ENCODE data around the gene MAT2A. TPM values are rescaled to one million over a fixed set of nuclear protein-coding genes. Genes with fewer than 3 reads are reported as not detected.
"Not testable (repeated sequence)": the region's sequence is repeated elsewhere in the genome, so short reads cannot be mapped to it uniquely, and the experiment has no call there.

The MAT2A gene
- polyA plus RNA-seq, 10 donors, result 153 to 268 (median 198) TPM

DNA sequence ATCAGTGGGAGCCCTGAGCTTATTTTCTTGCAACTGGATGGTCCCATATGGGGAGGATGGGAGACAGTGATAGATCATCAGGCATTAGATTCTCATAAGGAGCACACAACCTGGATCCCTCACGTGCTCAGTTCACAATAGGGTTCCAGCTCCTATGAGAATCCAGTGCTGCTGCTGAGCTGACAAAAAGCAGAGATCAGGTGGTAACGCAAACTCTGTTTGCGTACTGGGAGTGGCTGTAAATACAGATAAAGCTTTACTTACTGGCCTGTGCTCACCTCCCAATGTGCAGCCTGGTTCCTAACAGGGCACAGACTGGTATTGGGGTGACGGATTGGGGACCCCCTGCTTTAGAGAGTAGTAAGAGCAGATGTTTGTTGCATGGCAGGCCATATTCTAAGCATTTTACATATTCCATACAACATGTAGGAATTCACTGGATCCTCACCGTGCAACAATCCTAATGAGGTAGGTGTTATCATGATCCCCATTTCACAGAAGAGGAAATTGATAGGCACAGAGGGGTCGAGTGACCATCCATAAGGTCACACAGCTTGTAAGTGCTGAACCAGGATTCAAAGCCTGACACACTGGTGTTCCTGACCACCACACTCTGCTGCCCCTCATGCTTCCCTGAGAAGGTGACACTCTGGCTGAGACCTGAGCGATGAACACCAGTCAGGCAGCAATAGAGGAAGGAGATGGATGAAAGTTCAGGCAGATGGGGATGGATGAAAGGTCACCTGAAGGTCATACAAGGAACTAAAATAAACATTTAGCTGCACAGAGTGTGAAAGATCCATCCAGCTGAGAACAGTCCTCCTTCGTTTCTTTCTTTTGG lies 15.7 kb upstream of the MAT2A start:
- no peak for DNase-seq

- DNase-seq, result no peak
Measured at GRCh38 chr2:85523903-85524335, 15.0 kb upstream of the MAT2A start.

GRCh38 chr2:85524336-85524908 lies 14.5 kb upstream of the MAT2A start:
- DNase-seq, result peak in 1 of 3 donors; percentile 62

DNA sequence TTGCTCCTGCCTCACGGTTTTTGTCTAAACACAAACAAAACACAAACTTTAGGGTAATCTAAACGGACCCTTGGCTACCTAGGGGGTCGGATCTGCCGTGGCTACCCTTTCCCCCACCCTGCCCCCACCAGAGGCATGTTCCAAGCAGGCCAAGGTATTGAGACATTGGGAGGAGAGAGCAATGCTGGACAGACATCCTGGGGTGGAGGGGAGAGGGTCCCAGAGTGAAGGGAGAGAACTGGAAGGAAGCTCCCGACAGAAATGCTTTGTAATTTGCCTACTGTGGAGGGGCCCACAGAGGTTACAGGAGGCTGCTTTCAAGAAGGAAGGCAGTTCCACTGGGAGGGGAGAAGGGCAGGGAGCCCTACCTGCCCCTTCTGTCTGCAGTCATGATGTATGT lies 13.9 kb upstream of the MAT2A start:
- DNase-seq, result no peak

DNA sequence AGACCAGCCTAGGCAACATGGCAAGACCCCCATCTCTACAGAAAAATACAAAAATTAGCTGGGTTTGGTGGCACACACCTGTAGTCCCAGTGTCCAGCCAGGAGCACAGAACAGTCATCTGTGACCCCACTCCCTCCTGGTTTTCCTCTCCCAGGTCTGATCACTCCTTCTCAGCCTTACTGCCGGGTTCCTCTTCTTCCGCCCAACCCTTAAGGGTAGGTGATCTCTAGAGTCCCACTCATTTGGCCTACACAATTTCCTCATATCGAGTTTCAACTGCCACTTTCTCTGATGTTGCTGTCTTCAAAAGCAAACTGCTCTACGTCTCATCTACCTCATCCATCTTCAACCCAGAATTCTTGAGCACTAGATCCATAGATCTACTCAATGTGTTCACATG lies 13.4 kb upstream of the MAT2A start:
- no peak for DNase-seq

GRCh38 chr2:85527787-85528186 lies 11.2 kb upstream of the MAT2A start:
- DNase-seq, result no peak

DNA sequence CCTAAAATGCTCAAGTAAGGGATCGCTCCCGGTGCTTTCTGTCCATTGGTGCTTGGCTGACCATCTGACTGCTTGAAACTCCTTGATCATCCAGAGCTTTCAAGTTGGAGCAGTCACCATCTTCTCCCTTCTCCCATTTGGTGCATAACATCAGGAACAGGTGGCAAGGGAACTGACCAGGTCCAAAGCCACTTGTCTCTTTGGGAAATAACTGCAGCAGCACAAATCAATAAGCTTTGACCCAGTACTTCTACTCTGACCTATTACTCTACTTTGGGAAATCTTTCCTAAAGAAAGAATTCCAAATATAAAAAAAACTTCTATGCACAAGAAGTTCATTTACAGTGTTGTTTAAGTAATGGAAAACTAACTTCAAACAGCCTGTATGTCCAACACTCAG lies 10.6 kb upstream of the MAT2A start:
- no peak for DNase-seq

GRCh38 chr2:85529809-85530208 lies 9.2 kb upstream of the MAT2A start:
- no peak for DNase-seq

- DNase-seq, result no peak
Measured at GRCh38 chr2:85531589-85531988, 7.4 kb upstream of the MAT2A start.

DNA sequence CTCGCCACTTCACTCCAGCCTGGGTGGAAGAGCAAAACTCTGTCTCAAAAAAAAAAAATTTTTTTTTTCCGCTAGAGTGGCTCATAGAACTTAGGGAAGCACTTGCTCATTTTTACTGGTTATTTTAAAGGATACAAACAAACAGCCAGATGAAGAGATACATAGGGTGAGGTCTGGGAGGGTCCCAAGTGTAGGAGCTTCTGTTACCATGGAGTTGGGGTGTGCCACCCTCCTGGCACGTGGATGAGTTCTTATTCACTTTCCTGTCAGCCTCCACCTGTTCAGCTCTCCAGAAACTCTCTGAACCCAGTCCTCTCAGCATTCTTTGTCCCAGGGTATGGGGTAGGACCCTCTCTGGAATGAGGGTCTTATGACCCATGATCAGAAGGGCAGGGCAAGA lies 4.9 kb upstream of the MAT2A start:
- no peak for DNase-seq

- no peak for DNase-seq
Measured at GRCh38 chr2:85534881-85535280, 4.1 kb upstream of the MAT2A start.

- DNase-seq, result no peak
Measured at GRCh38 chr2:85536479-85536878, 2.5 kb upstream of the MAT2A start.

DNA sequence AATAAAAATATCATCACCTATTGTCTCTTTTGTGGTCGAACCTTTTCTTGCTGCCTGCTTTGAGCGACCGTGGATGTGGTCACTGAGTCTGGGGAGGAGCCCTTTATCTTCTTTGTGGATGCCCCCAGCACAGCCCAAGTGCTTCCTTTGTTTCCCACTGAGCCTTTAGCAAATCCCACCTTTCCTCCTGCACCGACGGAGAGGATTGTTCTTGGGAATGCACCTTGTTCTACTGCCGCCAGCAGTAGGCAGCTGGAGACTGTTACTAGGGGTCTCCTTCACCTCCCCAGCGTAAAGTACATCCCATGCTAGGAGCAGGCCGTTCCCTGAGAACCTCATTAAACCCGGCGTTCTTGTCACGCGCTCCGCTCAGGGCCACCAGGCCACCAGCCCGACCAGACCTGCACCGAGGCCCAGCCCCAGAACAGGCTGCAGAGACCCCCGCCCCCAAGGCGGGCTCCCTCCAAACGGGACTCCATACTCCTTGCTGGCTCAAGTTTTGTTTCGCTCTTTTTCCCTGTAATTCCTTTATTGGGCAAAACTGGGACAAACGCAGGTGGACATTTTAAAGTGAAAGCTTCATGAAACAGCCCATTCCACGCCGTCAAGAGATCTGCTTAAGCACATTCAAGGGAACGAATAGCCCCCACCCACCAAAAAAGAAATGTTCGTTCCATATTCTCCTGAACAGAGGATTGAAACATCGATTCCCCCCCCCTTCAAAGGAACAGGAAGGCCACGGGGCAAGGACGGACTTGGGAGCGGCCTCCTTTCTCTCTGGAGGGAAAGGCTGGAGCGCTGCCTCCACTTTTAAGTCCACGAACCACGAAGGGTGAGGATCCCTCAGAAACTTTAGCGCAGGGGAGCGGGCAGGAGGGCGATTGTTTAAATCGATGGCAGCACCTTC lies 1.1 kb upstream of the MAT2A start:
- DNase-seq, result peak; percentile 43 to 88 (median 62)

DNA sequence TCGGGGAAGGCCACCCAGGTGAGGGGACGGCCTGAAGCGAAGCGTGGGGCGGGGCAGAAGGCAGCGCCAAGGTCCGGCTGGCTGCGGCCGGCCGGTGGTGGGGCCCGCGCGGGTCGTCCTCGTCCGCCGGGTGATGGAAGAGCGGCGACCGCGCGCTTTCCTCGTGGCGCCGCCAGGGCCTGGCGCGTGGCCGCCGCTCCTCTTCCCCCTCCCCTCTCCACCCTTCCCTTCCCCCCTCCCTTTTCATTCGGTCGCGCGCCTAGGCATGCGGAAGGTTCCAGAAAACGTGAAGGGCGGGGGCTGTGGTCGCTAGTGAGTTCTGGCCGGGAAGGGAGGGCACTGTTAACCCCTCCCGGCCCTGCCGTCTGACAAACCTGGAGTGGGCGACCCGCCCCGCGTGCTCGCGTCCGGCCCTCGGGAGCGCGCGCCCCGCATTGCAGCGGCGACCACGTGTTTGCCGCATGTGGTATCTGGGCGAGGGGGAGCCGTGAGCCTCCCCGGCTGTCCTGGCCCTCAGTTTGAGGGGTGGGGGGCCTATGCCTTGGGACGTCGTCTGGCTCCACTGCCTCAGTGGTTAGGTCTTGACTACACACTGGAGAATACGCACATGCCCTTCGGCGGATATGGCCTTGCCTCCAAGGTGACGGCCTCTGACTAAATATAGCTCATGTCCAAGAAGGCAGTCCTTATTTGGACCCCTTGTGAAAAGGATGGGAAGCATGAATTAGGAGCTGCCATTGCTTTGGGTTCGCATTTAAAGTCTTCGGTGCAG lies 579 bp downstream of the MAT2A start:
- peak; percentile 80 to 95 (median 86) for DNase-seq

DNA sequence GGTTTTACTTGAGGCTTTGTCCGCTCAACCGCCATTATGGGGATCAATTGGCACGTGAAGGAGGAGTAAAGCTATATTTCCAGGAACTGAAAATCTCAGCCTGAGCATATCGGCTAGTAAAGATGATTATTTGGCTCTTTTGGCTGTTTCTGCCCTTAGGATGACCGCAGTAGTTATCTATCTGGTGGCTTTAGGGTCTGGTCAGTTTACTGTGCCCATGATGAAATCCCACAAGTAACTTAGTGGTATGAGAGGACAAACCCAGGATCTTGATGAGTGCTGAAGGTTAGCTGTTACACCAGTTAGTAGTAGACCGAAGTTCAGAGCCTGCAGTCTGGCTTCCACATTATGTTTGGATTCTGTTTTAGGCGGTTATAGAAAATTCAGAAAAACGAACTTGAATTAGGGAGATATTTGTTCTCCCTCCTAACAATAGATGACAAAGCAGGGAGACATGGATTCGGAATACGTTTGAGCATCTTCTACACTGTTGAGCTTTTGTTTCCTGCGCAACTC lies 1.2 kb downstream of the MAT2A start:
- no peak for DNase-seq

GRCh38 chr2:85541262-85541661 lies 2.3 kb downstream of the MAT2A start:
- no peak for DNase-seq

DNA sequence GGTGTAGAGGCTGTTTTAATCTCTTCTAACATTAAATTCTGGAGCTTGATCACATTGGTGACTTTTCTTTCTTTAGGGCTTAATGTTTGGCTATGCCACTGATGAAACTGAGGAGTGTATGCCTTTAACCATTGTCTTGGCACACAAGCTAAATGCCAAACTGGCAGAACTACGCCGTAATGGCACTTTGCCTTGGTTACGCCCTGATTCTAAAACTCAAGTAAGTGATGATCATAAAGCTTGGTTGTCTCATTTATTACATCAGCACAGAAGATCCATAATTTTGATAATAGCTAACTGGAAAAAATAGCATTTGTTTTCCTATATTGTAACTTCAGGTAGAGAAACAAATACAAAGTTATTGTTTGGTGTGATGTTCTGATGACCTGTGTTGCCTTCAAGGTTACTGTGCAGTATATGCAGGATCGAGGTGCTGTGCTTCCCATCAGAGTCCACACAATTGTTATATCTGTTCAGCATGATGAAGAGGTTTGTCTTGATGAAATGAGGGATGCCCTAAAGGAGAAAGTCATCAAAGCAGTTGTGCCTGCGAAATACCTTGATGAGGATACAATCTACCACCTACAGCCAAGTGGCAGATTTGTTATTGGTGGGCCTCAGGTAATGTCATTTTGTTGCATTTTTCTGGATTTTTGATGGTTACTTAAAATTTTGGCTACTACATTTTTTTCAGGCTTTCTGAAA lies 2.9 kb downstream of the MAT2A start:
- DNase-seq, result no peak

DNA sequence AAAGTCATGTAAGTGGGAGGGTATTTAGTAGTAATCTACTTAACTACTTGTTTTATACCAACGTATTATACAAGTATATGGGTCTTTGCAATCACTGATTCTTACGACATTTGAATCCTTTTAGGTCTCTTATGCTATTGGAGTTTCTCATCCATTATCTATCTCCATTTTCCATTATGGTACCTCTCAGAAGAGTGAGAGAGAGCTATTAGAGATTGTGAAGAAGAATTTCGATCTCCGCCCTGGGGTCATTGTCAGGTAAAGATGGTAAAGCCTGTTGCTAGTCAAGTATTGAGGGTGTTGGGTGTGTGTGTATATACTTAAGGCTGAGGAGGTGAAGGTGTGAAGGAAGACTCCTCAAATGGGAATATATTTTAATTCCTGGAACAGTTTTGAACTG lies 3.8 kb downstream of the MAT2A start:
- DNase-seq, result no peak

DNA sequence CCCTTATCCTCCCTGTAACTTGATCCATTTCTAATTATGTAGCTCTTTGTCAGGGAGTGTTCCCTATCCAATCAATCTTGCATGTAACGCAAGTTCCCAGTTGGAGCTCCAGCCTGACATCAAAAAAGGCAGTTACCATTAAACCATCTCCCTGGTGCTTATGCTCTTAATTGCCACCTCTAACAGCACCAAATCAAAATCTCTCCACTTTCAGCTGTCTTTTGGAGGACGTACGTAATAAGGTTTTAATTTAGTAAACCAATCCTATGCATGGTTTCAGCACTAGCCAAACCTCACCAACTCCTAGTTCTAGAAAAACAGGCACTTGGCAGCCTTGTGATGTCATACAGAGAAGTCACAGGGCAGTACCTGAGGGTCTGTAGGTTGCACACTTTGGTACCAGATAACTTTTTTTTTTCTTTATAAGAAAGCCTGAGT lies 5.3 kb downstream of the MAT2A start:
- not testable (repeated sequence) for DNase-seq

DNA sequence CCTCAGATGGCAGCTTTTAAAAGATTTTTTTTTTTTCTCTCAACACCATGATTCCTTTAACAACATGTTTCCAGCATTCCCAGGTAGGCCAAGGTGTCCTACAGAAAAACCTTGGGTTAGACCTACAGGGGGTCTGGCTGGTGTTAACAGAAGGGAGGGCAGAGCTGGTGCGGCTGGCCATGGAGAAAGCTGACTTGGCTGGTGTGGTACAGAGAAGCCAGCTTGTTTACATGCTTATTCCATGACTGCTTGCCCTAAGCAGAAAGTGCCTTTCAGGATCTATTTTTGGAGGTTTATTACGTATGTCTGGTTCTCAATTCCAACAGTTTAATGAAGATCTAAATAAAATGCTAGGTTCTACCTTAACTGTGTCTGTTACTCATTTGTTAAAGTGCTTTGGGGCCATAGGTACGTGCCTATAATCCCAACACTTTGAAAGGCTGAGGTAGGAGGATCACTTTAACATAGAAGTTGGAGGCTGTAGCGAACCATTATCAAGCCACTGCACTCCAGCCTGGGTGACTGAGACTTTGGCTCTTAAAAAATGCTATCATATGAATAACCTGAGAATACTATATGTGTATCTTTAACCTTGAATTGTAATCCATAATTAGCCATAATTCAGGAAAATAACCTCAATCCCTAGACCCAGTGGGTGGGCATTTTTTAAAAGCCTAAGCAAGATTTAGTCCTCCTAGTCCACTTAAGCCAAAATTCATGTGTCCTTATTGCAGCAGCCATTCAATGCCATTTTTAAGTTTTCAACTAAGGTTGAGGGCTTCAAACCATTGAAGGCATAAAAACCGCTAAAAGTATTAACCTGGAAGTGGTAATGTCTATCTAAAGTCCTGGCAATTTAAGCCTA lies 6.2 kb downstream of the MAT2A start:
- DNase-seq, result not testable (repeated sequence)
